Stimulated activated CD8-positive, alpha-beta memory T cell treated with anti-CD3 and anti-CD28 coated beads, Interleukin-7, amount 100 ng/mL, for 48 hours (primary cell): ENCODE measurements around the gene DDX10.
"Not testable (repeated sequence)": the region's sequence is repeated elsewhere in the genome, so short reads cannot be mapped to it uniquely, and the experiment has no call there.

Source experiments
- DNase-seq, 2 donors: peaks; one replicate each; pipeline ENCODE4 v3.0.0-alpha.2; 2020; ENCODE audit warnings: low read depth in 1 of 2; ENCODE audit errors: extremely low read depth in 1 of 2

The DDX10 gene

GRCh38 chr11:108817976-108818375, 153.1 kb downstream of the DDX10 start:
- no peak for DNase-seq

- DNase-seq = no peak
Measured at GRCh38 chr11:108818971-108819370, 154.1 kb downstream of the DDX10 start.

GRCh38 chr11:108819957-108820356, 155.1 kb downstream of the DDX10 start:
- no peak for DNase-seq

- not testable (repeated sequence) for DNase-seq
Measured at GRCh38 chr11:108823960-108824359, 159.1 kb downstream of the DDX10 start.

- no peak for DNase-seq
Measured at GRCh38 chr11:108824545-108824944, 159.7 kb downstream of the DDX10 start.

GRCh38 chr11:108825381-108825780, 160.5 kb downstream of the DDX10 start:
- DNase-seq = no peak

- DNase-seq = no peak
Measured at GRCh38 chr11:108826136-108826535, 161.3 kb downstream of the DDX10 start.

GRCh38 chr11:108835624-108836023, 170.8 kb downstream of the DDX10 start:
- DNase-seq = no peak

- DNase-seq = no peak
Measured at GRCh38 chr11:108836541-108836940, 171.7 kb downstream of the DDX10 start.

GRCh38 chr11:108838102-108838791, 173.4 kb downstream of the DDX10 start:
- DNase-seq = no peak

GRCh38 chr11:108838792-108839105, 173.9 kb downstream of the DDX10 start:
- DNase-seq = no peak

GRCh38 chr11:108846009-108846408, 181.1 kb downstream of the DDX10 start:
- no peak for DNase-seq

GRCh38 chr11:108847298-108847990, 182.6 kb downstream of the DDX10 start:
- no peak for DNase-seq

GRCh38 chr11:108851781-108852180, 186.9 kb downstream of the DDX10 start:
- no peak for DNase-seq

GRCh38 chr11:108852701-108853100, 187.8 kb downstream of the DDX10 start:
- no peak for DNase-seq

- no peak for DNase-seq
Measured at GRCh38 chr11:108853151-108853550, 188.3 kb downstream of the DDX10 start.

GRCh38 chr11:108853864-108854263, 189.0 kb downstream of the DDX10 start:
- DNase-seq = no peak

GRCh38 chr11:108854346-108854745, 189.5 kb downstream of the DDX10 start:
- no peak for DNase-seq

- DNase-seq = no peak
Measured at GRCh38 chr11:108857382-108857781, 192.5 kb downstream of the DDX10 start.

GRCh38 chr11:108858622-108859021, 193.8 kb downstream of the DDX10 start:
- DNase-seq = no peak

- DNase-seq = no peak
Measured at GRCh38 chr11:108859510-108859909, 194.6 kb downstream of the DDX10 start.

GRCh38 chr11:108863528-108863927, 198.7 kb downstream of the DDX10 start:
- no peak for DNase-seq

- no peak for DNase-seq
Measured at GRCh38 chr11:108865406-108865805, 200.5 kb downstream of the DDX10 start.
